ENCODE data around the gene DEFB121.

- TF ChIP-seq CTCF (IDR thresholded peaks at IDR 0.05 in 2 of 3, conservative IDR thresholded peaks at IDR 0.05 in 1 of 3; ENCODE audit: borderline replicate concordance in 1 of 3, insufficient read depth in 1 of 3, low read depth in 2 of 3, low read length in 2 of 3) (no peak), POLR2AphosphoS5 (IDR thresholded peaks at IDR 0.05; ENCODE audit: low read depth, low read length) (no peak), EZH2phosphoT487 (IDR thresholded peaks at IDR 0.05; ENCODE audit: borderline replicate concordance) (no peak), POLR2A (IDR thresholded peaks at IDR 0.05; ENCODE audit: borderline replicate concordance, extremely low read depth, insufficient read depth, insufficient read length) (no peak), EZH2 (IDR thresholded peaks at IDR 0.05) (no peak), TCF7L2 (IDR thresholded peaks at IDR 0.05; ENCODE audit: borderline replicate concordance, extremely low read depth, insufficient read depth, insufficient read length) (no peak), SIN3A (IDR thresholded peaks at IDR 0.05; ENCODE audit: low read depth) (no peak), SRF (IDR thresholded peaks at IDR 0.05; ENCODE audit: low read depth) (no peak), RAD21 (IDR thresholded peaks at IDR 0.05; ENCODE audit: low read depth) (no peak)
- TF ChIP-seq, protein P1, sequence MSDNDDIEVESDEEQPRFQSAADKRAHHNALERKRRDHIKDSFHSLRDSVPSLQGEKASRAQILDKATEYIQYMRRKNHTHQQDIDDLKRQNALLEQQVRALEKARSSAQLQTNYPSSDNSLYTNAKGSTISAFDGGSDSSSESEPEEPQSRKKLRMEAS (IDR thresholded peaks at IDR 0.05) = no peak
- TF ChIP-seq, protein P2, sequence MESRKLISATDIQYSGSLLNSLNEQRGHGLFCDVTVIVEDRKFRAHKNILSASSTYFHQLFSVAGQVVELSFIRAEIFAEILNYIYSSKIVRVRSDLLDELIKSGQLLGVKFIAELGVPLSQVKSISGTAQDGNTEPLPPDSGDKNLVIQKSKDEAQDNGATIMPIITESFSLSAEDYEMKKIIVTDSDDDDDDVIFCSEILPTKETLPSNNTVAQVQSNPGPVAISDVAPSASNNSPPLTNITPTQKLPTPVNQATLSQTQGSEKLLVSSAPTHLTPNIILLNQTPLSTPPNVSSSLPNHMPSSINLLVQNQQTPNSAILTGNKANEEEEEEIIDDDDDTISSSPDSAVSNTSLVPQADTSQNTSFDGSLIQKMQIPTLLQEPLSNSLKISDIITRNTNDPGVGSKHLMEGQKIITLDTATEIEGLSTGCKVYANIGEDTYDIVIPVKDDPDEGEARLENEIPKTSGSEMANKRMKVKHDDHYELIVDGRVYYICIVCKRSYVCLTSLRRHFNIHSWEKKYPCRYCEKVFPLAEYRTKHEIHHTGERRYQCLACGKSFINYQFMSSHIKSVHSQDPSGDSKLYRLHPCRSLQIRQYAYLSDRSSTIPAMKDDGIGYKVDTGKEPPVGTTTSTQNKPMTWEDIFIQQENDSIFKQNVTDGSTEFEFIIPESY (IDR thresholded peaks at IDR 0.05; ENCODE audit: extremely low read depth, insufficient replicate concordance, low read length) = no peak
Observed at GRCh38 chr20:31414381-31414780, 8.4 kb upstream of the DEFB121 start.

Measured in HCT116 (cell line).